Activated T-cell treated with anti-CD3 and anti-CD28 coated beads for 1 hour (primary cell): ENCODE measurements around the gene OR52B6.
"Not testable (repeated sequence)": the region's sequence is repeated elsewhere in the genome, so short reads cannot be mapped to it uniquely, and the experiment has no call there.

ENCODE experiments used
- DNase-seq: peaks from one replicate; pipeline ENCODE4 v3.0.0-alpha.2; 2020; ENCODE audit warnings: low read depth

OR52B6 gene

GRCh38 chr11:5580577-5580976, at the start of gene OR52B6:
Gene OR52B6, plus strand, starts transcription at chr11:5580877. Its CDS starts 0 bp downstream, at chr11:5580877.
- no peak for DNase-seq

- DNase-seq = no peak
Measured at GRCh38 chr11:5531053-5531831, 49.4 kb upstream of the OR52B6 start.

GRCh38 chr11:5534046-5534445, 46.6 kb upstream of the OR52B6 start:
- no peak for DNase-seq

- DNase-seq = no peak
Measured at GRCh38 chr11:5536482-5536881, 44.2 kb upstream of the OR52B6 start.

- no peak for DNase-seq
Measured at GRCh38 chr11:5541427-5541826, 39.2 kb upstream of the OR52B6 start.

GRCh38 chr11:5546457-5546856, 34.2 kb upstream of the OR52B6 start:
- DNase-seq = no peak

GRCh38 chr11:5547982-5548381, 32.7 kb upstream of the OR52B6 start:
- no peak for DNase-seq

- DNase-seq = no peak
Measured at GRCh38 chr11:5548440-5548839, 32.2 kb upstream of the OR52B6 start, which contains the start of gene OR52H1. Gene OR52H1, minus strand, starts transcription at chr11:5548540. Its CDS starts 3,035 bp downstream, at chr11:5545505.

- no peak for DNase-seq
Measured at GRCh38 chr11:5550440-5551095, 30.1 kb upstream of the OR52B6 start.

GRCh38 chr11:5553343-5553742, 27.3 kb upstream of the OR52B6 start:
- no peak for DNase-seq

GRCh38 chr11:5556596-5557188, 24.0 kb upstream of the OR52B6 start:
- DNase-seq = no peak

GRCh38 chr11:5557751-5558150, 22.9 kb upstream of the OR52B6 start:
- no peak for DNase-seq

- DNase-seq = no peak
Measured at GRCh38 chr11:5564259-5565019, 16.2 kb upstream of the OR52B6 start.

- no peak for DNase-seq
Measured at GRCh38 chr11:5574654-5575053, 6.0 kb upstream of the OR52B6 start.

- DNase-seq = no peak
Measured at GRCh38 chr11:5575152-5575551, 5.5 kb upstream of the OR52B6 start.

- DNase-seq = no peak
Measured at GRCh38 chr11:5577101-5577500, 3.6 kb upstream of the OR52B6 start.

- no peak for DNase-seq
Measured at GRCh38 chr11:5581014-5581413, 337 bp downstream of the OR52B6 start.

- not testable (repeated sequence) for DNase-seq
Measured at GRCh38 chr11:5584458-5584857, 3.8 kb downstream of the OR52B6 start.

GRCh38 chr11:5589906-5590305, 9.2 kb downstream of the OR52B6 start:
- not testable (repeated sequence) for DNase-seq

GRCh38 chr11:5591613-5592012, 10.9 kb downstream of the OR52B6 start:
- DNase-seq = no peak

- DNase-seq = no peak
Measured at GRCh38 chr11:5592615-5593014, 11.9 kb downstream of the OR52B6 start.

GRCh38 chr11:5593146-5593545, 12.5 kb downstream of the OR52B6 start:
- DNase-seq = no peak
